GM12801 (cell line): ENCODE results near the gene PALLD.

Experiments
- TF ChIP-seq, protein P1 (sequence below): IDR thresholded peaks from one replicate; pipeline ENCODE4 v1.5.1; 2011; ENCODE audit warnings: control low read depth; ENCODE audit not compliant: insufficient read length; ENCODE audit errors: extremely low read depth

PALLD gene

GRCh38 chr4:168508683-168509082 is 11.8 kb downstream of the PALLD start:
- TF ChIP-seq, protein P1, sequence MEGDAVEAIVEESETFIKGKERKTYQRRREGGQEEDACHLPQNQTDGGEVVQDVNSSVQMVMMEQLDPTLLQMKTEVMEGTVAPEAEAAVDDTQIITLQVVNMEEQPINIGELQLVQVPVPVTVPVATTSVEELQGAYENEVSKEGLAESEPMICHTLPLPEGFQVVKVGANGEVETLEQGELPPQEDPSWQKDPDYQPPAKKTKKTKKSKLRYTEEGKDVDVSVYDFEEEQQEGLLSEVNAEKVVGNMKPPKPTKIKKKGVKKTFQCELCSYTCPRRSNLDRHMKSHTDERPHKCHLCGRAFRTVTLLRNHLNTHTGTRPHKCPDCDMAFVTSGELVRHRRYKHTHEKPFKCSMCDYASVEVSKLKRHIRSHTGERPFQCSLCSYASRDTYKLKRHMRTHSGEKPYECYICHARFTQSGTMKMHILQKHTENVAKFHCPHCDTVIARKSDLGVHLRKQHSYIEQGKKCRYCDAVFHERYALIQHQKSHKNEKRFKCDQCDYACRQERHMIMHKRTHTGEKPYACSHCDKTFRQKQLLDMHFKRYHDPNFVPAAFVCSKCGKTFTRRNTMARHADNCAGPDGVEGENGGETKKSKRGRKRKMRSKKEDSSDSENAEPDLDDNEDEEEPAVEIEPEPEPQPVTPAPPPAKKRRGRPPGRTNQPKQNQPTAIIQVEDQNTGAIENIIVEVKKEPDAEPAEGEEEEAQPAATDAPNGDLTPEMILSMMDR, result no peak

GRCh38 chr4:168509786-168510185 is 12.9 kb downstream of the PALLD start:
- TF ChIP-seq, protein P1, result no peak

- TF ChIP-seq, protein P1, result no peak
Measured at GRCh38 chr4:168511780-168512489, 15.1 kb downstream of the PALLD start.

GRCh38 chr4:168514249-168514852 is 17.5 kb downstream of the PALLD start:
- TF ChIP-seq, protein P1, result no peak

DNA sequence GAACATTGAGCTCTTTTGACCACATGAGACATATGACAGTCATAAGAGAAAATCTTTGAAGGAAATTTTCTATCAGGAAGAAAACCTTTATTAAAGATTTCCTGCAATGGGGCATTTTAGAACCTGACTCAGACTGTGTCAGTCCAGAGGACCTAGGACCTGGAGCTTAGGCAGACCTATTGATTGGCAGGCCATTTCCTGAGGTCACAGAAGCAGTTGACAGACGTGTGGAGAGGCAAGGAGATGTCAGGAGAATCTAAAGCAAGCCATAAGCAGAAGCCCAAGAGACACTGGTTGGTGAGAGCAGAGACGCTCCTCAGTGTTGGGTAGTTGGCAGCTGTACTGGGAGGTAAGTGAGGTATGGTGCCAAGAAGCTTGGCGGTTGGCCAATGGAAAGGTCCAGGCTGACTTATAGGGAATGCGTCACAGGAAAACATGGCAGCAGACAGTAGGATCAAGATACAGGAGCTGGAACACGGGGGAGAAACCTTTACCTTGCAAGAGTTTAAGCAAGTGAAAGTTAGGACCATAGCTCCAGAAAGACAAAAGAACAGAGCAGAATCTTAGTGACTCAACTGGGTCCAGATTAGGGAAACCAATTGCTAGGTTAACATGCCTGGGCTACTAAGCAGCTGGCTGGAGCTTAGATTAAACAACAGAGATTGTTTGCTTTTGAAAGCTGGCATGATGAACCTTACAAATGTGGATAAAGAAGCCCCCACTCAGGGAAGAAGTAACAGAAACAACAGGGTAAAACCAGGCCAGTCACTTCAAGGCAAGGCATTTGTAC is 18.6 kb downstream of the PALLD start:
- TF ChIP-seq, protein P1, result no peak

DNA sequence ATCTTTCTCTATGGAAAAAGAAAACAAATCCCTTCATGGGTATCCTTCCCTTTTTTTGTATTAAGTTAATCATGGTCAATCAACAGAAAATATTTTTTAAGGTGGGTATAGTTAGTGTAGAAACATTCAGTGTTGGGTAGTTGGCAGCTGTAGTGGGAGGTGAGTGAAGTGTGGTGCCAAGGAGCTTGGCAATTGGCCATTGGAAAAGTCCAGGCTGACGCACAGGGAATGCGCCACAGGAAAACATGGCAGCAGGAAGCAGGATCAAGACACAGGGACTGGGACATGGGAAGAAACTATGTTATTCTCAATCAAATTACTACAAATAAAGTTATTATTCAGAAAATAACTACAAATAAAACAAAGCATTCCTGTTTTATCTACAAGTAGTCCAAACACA is 20.0 kb downstream of the PALLD start:
- TF ChIP-seq, protein P1, result no peak

DNA sequence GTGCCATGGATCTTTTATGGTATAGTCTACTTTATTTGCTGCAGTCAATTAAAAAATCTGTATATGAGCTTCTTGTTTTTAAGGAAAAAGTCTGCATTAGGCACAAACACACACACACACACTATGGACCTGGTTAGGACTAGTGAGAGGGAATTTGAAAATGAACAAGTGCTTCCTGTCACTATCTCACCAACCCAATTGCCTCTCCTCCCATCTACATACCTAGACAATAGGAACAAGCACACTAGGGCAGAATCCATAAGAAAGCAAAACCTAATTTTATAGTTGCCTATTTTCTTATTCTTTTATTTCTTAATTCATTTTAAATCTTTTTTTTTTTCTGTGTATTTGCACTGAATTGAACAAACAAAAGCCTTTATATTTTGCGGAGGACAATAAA is 22.7 kb downstream of the PALLD start:
- TF ChIP-seq, protein P1, result no peak
